Inflammatory macrophage treated with lipopolysaccharide for 1 hour (primary cell): ENCODE measurements around the gene CSRNP2.

ENCODE experiments used
- DNase-seq, 2 donors: peaks; one replicate each; pipeline ENCODE4 v3.0.0-alpha.2; 2020 to 2022

The CSRNP2 gene

DNA sequence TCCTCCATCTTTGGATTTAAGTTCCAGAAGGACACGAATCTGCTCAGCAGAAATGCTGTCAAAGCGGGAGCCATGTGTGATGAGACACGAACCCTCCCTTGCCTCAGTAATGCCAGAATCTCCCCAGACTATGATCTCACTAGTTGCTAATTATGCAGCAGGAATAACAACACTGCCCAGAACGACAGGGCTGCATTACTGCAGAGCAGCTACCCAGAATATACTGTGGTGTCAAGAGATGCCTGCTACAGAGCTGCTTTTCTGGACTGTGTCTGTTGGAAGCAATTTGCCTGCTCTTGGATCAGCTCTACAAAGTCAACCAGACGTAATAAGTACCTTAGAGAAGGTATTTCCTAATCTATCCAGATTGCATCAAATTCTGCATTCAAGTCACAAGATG is 5.5 kb downstream of the CSRNP2 start:
- DNase-seq, result no peak

DNA sequence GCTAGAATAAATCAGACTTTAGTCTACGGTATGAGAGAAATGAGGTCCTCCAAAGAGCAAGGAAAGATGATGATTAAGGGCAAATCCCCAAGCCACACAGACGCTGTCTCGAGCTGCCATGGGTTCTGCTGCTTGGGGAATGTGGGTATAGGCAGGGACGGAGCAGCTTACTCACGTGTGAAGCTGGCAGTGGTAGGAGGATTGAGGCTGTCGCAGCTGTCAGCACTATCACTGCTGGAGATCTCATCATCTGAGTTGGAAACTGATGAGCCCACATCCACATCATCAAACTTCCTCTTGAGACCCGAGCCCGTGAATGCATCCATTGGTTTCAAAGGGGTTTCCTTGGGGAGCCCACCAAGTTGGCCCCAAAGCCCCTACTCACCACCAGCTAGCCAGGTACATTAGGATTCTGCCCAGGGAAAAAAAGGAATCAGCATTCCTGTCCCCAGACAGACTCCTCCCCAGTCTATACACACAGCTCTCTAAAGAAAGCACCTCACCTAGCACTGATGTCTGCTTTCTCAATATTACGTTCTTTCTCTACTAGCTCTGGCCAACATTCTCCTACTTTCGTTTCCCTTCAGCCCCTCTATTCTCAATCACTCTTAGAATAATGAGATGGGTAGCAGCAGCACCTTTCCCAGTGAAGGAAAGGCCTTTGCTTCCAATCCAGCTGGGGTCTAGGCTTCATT is 7.0 kb downstream of the CSRNP2 start:
- DNase-seq, result no peak

DNA sequence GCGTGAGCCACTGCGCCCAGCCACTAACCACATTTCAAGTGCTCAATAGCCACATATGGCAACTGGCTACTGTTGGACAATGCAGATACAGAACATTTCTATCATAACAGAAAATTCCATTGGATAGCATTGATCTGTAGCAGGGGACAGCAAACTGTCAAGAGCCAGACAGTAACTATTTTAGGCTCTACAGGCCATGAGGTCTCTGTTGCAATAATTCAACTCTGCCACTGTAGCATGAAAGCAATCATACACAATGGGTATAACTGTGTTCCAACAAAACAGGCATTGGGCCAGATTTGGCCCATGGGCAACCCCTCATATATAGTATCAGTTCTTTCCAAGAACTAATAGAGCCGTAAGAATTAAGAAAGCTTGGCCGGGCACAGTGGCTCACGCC is 8.0 kb downstream of the CSRNP2 start:
- DNase-seq, result no peak

DNA sequence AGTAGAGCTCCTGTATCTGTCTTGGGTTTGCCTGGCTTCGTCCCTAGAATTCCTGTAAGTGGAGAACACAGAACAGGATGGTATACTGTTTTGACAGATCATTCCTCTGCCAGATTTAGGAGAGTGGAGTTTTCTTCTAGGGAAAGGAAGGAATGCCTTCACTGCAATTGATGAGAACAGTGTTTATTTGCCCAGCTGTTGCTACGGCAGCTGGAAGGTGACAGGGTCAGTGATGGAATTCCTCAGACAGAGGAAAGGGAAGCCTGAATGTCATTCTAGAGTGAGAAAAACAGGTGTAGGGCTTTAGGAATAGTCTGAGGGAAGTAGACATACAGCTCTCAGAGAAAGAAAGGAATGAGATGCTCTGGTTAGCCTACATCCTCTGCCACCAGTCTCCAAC is 11.7 kb downstream of the CSRNP2 start:
- no peak for DNase-seq

DNA sequence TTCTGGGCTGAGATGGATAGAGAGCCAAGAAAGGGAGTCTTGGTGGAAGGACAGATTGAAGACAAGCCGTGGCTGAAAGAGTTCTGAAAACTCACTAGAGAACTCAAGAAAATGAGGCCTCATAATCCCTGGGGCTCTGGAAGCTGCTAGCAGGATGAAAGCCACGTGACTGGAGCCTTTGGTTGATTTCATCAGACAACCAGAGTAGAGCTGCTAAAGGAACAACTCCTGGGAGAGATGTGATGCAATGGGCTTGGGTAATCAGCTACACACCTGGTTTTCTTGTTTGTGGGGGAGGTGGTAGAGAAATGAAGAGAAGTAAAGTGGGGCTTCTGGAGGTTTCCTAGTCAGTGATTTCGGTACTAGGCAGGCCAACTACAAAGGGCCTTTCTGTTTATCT is 13.4 kb downstream of the CSRNP2 start:
- DNase-seq, result no peak

DNA sequence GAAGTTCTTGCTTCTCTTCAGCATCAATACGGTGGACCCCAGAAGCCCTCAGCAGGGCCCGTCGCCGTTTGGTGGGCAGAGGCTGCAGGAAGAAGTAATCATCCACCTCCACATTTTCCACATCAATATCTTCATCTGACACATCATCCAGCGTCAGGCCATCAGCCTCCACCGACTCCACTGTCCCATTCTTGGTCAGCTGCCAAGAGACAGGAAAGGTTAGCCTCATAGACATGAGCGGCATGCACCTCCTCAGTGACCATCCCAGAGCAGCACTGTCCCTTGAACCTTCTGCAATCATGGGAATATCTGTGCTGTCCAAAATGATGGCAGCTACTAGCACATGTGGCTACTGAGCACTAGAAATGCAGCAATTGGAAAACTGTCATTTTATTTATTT is 15.6 kb downstream of the CSRNP2 start:
- DNase-seq, result no peak

DNA sequence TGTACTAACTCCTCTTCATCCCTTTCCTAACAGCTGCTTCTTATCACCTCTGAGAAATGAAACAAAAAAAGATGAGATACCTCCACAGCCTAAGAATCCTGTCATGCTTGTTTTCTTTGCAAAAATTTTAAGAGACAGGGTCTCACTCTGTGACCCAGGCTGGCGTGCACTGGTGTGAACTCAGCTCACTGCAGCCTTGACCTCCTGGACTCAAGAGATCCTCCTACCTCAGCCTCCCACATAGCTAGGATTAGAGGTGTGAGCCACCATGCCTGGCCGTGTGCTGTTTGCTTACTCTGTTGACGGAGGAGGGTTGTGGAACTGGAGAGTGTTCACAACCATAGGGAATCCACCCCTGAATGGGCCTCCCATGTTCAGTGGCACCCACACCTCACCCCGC is 16.2 kb downstream of the CSRNP2 start:
- no peak for DNase-seq

DNA sequence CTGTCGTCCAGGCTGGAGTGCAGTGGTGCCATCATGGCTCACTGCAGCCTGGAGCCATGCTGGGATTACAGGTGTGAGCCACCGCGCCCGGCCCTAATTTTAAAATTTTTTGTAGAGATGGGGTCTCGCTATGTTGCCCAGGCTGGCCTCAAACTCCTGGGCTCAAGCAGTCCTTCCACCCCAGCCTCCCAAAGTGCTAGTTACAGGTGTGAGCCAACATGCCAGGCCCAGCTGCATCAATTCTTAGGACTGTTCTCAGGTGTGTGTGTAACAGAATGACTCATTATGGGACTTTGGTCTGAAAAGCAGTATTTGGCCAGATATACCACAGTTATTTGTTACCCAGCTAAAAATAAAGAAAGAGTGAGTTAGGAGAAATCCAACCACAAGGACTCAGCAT is 17.9 kb downstream of the CSRNP2 start:
- no peak for DNase-seq

DNA sequence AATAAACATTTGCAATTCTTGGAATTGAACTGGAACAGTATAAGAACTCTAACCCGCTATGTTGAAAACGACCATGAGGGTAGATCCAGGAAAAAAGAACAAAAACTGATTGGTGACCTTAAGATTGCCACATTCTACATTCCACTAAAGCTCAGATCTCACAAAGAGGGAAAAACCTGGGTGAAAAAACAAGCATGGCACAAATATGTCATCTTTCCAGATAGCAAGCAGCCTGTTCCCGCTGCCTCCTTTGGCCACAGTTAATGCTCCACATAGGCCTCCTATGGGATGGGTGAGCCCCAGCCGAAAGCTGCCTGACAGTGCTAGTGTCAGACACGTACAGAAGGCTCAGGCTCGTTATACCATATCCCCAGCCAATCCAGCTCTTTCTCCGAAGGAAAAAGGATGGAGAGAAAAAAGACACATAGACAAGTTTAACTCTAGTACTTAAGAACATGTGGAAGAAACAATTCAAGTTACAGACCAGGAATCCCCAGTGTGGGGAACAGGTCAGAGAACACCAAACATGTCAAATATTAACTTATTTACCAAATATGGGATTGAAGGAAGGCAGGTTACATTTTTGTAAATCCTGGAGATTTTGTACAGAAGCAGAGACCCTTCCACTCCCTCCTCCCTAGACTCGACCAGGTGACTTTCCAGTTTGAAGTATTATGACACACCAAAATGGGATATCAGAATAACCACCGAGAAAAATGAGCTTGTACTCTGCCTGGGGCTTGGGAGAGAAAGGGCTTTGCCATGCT is 20.6 kb downstream of the CSRNP2 start:
- DNase-seq, result no peak

DNA sequence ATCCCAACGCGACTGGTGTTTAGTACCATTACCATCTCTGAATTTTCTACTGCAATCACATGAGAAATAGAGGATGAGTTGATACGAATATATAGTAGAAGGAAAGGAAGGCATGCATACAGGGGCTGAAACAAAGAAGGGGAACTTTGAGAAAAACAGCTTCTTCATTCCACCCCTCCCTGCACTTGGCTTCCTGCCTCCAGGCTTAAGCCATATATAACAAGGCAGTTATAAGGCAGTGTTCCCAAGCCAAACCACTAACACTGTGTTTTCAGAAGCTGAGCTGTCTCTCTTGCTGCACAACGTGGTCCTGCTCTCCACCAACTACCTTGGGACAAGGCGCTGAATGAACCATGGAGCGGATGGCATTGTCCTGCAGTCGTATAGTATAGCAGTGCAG is 24.3 kb downstream of the CSRNP2 start:
- no peak for DNase-seq

DNA sequence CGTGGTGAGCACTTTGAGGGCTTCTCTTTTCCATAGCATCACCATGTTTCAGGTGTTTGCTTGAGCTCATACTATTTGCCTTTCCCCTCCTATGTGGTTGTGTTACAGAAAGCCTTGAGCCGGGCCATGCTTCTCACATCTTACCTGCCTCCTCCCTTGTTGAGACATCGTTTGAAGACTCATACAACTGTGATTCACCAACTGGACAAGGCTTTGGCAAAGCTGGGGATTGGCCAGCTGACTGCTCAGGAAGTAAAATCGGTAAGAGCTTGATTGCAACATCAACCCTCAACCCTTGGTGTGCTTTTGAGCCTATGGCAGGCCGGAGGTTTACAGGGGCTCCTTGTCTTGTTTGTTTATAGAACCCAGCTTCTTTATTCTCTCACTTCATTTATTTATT is 27.2 kb downstream of the CSRNP2 start:
- DNase-seq, result peak; percentile 23 to 28

DNA sequence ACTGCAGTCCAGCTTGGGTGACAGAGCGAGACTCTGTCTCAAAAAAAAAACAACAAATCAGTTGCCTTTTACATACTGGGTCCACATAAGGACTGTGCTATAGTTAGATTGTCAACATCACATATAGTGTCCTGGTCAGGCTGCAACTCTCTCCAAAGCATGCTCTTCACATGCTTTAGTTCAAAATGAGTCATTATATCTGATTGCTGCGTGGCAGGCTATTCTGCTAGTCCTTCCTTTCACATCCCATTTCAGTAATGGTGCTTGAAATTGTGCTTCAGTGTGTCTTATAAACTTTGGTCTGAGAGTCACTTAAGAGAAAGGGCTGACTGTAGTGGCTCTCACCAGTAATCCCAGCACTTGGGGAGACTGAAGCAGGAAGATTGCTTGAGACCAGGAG is 28.3 kb downstream of the CSRNP2 start:
- DNase-seq, result no peak

DNA sequence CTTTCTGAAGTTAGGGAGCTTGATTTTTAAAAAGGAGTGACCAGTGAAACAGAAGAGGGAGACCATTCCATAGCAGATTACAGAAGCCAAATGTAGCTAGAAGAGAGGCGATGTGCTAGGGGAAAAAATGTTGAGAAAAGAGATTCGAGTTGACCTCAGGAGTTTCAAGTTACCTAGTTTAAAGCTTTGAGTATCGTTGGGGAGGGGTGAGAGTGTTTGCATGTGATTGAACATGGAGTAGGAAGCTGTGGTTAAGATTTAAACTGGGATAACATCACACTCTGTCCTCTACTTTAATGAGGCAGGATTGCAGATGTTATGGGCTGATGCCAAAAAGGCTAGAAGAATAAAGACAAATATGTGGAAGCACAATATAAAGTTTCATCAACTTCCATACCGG is 31.6 kb downstream of the CSRNP2 start:
- DNase-seq, result no peak

DNA sequence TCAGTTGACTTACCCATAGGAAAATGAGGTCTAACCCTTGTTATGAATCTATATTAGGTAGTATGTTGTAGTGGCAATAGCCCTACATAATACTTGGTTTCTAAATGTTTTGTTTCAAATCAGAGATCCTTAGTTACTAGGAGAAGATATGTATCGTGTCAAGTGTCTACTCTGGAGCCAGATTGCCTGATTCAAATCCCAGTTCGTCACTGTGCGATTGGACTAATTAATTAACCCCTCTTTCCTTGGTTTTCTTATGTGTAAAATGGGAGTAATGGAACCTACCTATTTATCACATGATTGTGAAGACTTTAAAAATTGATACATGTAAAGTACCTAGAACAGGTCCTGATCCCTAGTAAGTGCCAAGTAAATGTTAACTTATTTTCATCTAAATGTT is 33.9 kb downstream of the CSRNP2 start:
- DNase-seq, result no peak

DNA sequence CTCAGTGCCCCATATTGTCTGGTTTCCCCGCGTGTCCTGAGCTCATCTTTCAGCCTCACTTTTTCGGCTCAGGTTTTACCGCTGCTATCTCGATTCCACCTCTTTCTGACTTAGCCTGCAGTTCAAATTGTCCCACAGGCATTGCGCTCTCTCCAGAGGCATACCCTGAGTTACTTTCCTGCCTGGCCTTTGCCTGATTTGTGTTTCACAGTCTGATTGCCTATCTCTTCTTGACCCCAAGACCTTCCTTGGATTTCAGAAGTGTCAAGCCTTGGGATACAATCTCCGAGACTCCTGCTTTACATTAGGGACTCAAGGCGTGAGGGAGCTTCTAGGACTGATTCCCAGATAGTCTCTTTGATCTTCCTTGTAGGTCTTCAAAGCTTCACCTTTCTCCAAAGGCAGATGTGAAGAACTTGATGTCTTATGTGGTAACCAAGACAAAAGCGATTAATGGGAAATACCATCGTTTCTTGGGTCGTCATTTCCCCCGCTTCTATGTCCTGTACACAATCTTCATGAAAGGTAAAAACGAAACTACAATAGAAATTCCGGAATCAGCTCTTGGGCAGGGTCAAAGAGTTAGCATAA is 34.6 kb downstream of the CSRNP2 start:
- DNase-seq, result peak in 1 of 2 donors; percentile 16

DNA sequence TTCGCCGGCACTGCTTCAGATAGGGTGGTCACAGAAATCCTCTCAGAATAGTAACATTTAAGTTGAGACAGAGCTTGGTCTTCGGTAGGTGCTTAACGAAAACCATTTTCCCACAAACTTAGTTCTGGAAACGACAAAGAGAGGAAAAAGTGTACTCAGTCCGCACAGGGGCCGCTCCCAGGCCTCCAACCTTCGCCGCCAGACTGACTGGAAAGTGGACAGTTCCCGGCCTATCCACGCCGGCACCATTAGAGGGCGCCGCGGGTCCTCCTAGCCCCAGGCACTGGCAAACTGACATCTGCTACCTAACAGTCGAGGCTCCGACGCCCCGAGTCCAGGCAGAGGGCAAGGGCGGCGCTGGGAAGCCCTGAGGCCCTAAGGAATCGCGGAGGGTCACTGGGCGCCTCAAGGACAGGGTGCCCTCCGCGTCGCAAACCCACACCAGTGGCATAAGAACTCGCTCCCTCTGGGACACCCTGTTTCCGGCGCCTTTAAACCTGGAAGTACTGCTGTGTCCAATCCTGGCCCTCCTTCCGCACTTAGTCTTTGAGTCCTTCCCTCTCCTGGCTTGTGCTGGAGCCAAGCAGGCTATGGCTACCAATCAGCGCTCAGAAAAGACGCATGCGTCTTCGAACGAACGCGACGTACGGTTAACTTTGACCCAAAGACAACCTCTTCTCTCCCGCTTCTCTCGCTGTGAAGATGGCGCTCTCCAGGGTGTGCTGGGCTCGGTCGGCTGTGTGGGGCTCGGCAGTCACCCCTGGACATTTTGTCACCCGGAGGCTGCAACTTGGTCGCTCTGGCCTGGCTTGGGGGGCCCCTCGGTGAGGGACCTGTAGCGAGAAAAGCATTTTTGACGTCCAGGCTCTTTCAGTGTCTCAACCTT is 35.5 kb downstream of the CSRNP2 start, which contains the start of gene LETMD1:
TSS of gene LETMD1 (plus strand) at position 673 of the 886 bp plus-strand sequence. CDS start at position 703, 30 bp downstream.
- peak; percentile 95 to 98 for DNase-seq

DNA sequence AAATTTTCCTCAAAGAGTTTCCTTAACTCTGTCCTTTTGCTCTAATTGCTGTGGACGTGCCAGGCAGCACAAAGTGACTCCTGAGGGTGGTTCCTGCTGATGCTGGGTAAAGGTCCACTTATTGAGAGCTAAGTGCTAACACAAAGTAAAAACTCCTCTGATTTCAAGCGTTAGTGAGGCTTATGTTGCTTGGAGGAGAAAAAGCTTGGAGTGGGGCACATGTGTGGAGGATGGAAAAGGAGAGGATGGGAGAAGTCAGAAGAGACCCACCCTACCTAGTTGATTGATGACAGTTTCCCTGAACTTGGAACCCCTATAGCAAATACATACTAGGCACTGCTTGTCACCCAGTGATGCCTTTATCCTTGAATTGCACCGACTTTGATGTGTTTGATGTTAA is 47.1 kb downstream of the CSRNP2 start:
- no peak for DNase-seq

DNA sequence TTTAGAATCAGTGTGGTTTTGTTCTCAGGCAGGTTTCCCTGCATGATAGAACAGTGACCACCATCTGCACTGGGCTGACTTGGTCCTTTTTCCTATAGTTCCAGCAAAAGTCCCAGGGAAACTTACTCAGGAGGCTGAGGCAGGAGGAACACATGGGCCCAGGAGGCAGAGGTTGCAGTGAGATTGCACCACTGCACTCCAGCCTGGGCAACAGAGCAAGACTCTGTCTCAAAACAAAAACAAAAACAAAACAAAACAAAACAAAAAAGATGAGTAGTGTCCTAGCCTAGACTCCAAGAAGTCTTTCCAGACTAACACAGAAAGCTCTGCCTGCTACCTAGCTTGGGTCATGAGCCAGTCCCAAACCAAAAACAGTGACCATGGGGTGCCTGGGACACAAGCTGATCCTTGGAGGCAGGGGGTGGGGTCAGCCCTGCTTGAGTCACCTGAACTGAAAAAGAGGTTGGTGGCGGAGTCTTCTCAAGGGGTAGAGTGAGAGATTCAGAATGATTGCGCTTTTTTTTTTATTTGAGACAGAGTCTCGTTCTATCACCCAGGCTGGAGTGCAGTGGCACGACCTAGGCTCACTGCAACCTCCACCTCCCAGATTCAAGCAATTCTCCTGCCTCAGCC is 49.8 kb downstream of the CSRNP2 start:
- DNase-seq, result no peak

DNA sequence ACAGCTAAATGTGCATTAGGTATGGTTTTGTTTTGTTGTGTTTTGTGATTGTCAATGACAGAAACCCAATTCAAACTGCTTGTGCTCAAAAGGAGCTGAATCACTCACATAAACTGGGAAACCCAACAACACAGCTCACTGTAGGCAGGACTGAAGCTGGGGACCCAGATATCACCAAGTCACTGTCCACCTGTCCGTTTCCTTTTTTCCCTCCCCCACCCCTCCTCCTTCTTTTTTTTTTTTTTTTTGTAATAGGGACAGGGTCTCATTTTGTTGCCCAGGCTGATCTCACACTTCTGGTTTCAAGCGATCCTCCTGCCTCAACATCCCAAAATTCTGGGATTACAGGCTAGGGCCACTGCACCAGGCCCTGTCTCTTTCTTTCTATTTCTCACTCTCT is 50.3 kb downstream of the CSRNP2 start:
- no peak for DNase-seq

DNA sequence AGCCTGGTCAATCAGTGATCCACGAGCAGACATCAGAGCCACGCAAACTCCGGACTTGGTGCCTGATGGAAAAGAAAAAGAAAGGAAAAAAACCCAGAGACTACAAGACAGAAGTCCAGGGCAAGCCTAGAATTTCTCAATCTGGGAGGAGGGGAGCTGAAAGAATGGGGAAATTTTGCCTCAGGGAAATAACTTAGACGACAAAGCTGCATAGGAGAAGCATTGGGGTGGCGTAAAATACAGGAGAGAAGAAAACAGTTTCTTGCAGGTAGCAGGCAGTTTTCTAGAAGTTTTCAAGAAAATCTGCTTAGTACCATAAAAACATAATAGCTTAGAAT is 54.6 kb downstream of the CSRNP2 start:
- peak; percentile 47 to 48 for DNase-seq

DNA sequence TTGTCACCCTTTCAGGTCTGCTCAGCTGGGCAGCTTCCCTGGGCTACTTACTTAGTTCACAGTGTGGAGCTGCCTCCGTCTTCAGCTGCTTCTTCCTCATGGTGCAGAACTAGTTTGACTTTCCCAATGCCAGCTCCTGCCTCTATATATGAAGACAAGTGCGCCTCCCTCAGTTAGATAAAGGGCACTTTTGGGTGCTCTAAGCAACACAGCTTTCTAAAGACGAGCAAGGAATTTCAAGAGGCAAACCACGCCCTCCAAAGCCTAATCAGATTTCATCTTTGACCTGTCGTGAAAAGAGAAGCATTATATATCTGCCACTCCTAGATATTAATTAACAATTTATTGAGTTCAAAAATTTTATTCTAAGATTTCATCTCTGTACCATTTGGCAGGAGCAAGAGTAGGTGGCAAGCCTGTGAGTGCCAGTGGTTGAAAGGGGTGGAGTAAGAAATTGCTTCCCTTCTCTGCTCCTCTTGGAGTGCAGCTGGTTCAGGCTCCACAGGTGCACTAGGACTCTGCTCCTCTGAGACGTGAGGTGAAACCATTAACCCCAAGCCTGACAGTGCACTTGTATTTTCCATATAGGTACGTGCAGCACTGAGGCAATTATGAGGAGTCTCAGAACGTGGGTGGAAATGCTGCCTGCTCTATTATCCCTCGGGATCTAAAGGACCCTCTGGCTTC is 55.1 kb downstream of the CSRNP2 start:
- peak; percentile 77 to 87 for DNase-seq

DNA sequence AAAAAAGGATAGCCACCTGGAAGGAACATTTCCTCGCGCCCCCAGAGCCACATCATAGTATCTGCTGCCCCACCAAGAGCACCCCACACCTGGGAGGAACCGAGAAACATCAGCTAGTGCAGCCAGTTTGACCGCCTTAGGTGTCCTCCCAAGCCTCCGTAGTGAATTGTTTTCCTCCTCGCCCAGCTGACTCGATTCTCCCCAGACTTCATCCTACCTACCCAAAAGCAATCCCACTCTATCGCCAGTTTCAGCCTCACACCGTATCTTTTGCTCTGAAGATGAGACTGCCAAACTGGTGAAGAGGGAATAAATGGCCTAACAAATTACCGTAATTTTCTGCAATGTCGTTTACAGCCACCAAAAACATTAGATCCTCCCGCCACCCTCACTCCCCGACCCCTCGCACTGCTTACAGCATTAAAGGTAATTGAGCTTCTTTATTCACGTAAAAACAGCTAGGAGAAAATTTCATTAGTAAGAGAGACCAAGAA is 56.0 kb downstream of the CSRNP2 start:
- DNase-seq, result no peak
